ENCODE results near the gene DCTN3. TPM values are rescaled to one million over a fixed set of nuclear protein-coding genes. Genes with fewer than 3 reads are reported as not detected.

The DCTN3 gene
- total RNA-seq, 4 donors from 2014 or later: 80.8 to 166 (median 127) TPM

DNA sequence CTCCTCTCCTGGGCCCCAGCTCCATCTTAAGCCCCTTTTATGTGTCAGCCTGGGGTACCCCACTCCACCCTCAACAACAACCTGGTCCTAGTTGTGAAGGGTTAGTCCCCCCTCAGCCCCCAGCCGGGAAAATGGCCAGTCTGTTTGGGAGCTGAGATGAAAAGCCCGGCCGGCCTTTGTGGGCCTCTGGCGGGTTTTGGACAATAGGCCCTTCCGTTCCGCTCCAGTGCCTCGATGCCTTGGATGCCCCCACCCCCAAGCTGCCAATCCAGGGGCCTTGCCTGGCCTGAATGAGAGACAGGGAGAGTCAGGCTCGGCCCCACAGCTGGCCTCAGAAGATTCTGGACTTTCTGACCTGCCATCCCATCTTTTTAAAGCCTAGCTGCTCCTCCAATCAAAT lies 39.9 kb downstream of the DCTN3 start:
- no peak overlapping the region for H3K4me3 ChIP-seq (ENCODE audit: low read depth, poor library complexity, severe bottlenecking)
- DNase-seq (ENCODE audit: low spot score in 2 of 2): no peak
- intact Hi-C loops (cut with DNase I; ENCODE audit: low total_unique reads): no loop called here
- WGBS, 2 donors: 68 to 87% methylated on average over 8 of the region's 8 CpGs
- TF ChIP-seq POLR2A (IDR thresholded peaks at IDR 0.05): no peak
- TF ChIP-seq, protein P1, sequence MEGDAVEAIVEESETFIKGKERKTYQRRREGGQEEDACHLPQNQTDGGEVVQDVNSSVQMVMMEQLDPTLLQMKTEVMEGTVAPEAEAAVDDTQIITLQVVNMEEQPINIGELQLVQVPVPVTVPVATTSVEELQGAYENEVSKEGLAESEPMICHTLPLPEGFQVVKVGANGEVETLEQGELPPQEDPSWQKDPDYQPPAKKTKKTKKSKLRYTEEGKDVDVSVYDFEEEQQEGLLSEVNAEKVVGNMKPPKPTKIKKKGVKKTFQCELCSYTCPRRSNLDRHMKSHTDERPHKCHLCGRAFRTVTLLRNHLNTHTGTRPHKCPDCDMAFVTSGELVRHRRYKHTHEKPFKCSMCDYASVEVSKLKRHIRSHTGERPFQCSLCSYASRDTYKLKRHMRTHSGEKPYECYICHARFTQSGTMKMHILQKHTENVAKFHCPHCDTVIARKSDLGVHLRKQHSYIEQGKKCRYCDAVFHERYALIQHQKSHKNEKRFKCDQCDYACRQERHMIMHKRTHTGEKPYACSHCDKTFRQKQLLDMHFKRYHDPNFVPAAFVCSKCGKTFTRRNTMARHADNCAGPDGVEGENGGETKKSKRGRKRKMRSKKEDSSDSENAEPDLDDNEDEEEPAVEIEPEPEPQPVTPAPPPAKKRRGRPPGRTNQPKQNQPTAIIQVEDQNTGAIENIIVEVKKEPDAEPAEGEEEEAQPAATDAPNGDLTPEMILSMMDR (IDR thresholded peaks at IDR 0.05): no peak

DNA sequence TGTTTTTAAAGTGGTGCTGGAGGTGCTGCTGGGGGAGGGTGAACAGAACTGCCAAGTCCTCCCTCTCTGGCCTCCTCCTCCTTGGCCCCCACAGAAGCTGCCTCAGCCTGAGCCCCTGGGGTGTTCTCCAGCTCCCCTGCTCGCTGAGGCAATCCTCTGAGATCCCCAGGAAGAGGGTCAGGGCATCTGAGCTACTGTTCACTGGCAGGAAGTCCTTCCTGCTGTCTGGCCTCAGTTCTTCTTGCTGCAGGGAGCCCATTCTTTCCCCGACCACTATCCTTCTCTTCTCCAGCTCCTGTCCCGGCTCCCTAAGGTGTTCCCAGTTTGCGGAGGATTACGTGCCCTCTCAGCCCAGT lies 40.5 kb downstream of the DCTN3 start:
- H3K4me3 ChIP-seq (ENCODE audit: low read depth, poor library complexity, severe bottlenecking): no peak overlapping the region
- DNase-seq (ENCODE audit: low spot score in 2 of 2): no peak
- TF ChIP-seq, protein P1 (IDR thresholded peaks at IDR 0.05): no peak
- no peak for TF ChIP-seq POLR2A (IDR thresholded peaks at IDR 0.05)
- intact Hi-C loops (cut with DNase I; ENCODE audit: low total_unique reads): no loop called here
- 91 to 94% methylated on average over 5 of the region's 5 CpGs for WGBS, 2 donors

DNA sequence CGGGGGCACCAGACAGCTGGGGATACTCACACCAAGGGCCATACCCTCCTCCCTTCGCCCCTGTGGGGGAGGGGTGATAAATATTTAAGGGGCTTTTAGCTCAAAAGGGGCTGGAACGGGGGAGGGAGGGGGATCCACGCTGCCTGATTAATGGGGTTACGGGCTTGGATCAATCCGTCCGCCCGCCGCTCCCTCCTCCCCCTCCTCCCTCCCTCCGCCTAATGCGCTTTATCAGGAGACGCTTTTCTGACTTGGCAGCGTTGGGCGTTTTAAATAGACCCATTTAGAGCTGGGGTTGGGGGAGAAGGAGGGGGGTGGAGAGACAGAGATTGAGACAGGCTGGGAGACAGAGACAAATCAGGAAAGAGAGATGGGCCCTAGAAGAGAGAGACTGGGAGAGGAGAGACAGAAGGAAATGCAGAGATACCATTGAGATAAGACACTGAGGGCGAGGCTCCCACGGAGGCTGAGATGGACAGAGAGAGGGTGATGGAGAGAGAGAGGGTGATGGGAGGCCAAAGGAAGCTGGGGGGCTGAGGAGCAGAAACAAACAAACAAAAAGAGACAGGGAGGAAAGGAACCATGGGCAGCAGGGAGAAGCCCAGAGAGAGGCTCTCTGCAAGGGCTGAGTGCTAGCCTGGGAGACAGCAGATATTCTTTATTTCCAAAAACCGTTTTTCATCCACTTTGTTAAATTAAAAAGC lies 41.0 kb downstream of the DCTN3 start:
- no peak overlapping the region for H3K4me3 ChIP-seq (ENCODE audit: low read depth, poor library complexity, severe bottlenecking)
- TF ChIP-seq, protein P1 (IDR thresholded peaks at IDR 0.05): no peak
- TF ChIP-seq POLR2A (IDR thresholded peaks at IDR 0.05): no peak
- DNase-seq (ENCODE audit: low spot score in 2 of 2): no peak
- WGBS, 2 donors: 35 to 44% methylated on average over 12 to 17 of the region's 17 CpGs
- intact Hi-C loops (cut with DNase I; ENCODE audit: low total_unique reads): no loop called here

DNA sequence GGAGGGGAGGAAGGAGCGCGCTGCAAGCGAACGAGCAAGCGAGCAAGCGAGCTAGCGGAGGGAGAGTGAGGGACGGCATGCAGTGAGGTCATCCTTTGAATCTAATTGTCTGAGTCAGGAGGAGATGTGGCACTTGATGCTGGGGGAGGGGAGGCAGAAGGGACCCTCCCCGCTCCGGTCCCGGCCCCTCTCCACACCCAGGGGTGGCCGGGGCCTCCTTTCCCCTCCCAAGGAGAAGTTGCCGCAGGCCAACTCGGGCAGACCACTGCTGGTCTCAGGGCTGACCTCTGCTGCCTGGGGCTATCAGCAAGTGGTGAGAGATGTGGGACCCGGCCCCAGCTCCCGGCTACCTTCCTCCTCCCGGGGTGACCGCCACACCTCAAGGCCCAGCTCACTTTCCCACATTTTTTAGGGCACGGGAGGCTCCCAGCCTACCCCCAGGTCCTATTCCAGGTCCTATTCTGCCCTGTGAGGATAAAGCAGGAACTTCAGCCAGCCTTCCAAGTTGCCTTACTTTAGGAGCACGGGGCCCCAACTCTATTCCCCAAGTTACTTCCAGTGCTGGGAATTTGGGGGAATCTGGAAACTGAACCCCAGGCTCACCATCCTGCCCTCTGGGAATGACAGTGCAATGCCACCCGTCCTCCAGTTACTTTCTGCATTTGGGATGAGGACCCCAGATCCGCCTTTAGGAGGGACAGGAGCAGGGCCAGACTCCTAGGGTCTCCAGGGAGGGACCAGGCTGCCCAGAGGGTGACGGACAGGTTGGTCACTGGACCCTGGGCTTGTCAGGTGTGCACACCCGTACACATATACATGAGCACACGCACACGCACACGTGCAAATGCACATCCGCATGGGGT lies 41.8 kb downstream of the DCTN3 start:
- 26 to 30% methylated on average over 27 to 28 of the region's 28 CpGs for WGBS, 2 donors
- no peak for DNase-seq (ENCODE audit: low spot score in 2 of 2)
- intact Hi-C loops (cut with DNase I; ENCODE audit: low total_unique reads): no loop called here
- TF ChIP-seq POLR2A (IDR thresholded peaks at IDR 0.05): no peak
- TF ChIP-seq, protein P1 (IDR thresholded peaks at IDR 0.05): no peak
- H3K4me3 ChIP-seq (ENCODE audit: low read depth, poor library complexity, severe bottlenecking): no peak overlapping the region

DNA sequence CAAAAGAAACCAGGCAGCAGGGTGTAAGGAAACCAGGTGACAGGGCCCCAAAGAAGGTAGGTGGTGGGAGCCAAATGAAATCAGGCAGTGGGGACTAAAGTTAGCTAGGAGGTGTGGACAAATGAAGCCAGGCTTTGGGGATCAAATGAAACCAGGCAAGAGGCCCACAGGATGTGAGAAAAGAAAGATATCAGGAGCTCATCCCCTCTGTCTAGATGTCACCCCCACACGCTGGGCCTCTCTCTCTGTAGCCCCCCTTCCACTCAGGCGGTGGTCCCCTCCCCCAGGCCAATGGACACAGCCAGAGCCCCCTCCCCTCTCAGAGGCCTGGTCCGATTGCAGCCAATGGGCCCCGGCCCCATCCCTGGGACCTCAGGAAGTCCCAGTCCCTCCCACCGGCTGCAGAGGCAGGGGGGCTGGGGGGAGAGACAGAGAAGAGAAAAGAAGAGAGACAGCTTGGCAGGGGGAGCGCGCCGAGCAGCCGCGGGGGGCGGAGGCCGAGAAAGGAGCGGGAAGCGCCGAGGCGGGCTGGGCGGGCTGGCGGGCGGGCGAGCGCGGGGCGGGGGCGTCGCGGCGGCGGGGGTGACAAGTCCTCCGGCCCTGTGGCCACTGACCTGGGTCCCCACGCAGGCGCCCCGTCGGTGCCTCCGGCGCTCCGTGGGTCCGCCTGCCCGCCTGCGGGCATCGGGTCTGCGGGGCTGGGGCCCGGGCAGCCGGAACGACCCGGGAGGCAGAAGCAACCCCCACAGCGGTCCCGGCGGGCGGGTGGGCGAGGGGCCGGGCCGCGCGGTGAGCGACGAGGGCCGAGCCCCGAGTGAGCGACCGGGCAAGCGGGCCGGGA lies 42.7 kb downstream of the DCTN3 start:
- DNase-seq (ENCODE audit: low spot score in 2 of 2): no peak
- TF ChIP-seq, protein P1 (IDR thresholded peaks at IDR 0.05): no peak
- no peak overlapping the region for H3K4me3 ChIP-seq (ENCODE audit: low read depth, poor library complexity, severe bottlenecking)
- intact Hi-C loops (cut with DNase I; ENCODE audit: low total_unique reads): no loop called here
- WGBS, 2 donors: 7 to 9% methylated on average over 44 to 54 of the region's 62 CpGs
